ENCODE measurements around the gene SIX2.

SIX2 gene

DNA sequence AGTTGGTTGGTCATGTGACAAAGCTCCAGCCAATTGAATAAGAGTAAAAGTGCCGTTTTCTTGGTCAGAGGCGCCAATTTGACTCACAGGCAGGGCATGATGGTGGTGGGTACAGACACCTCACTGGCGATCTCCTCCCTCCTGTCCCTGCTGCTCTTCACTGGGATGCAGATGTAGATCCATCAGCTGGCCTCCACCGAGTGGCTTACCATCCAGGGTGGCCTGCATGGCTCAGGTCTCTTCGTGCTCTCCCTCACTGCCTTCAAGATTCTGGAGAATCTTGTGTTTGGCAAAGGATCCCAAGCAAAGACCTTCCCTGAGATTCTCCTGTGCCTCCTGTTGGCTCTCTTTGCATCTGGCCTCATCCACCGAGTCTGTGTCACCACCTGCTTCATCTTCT lies 12.9 kb downstream of the SIX2 start:
- peaks cover 9% of the 10 kb centered on the region for H3K4me1 ChIP-seq (ENCODE audit: control insufficient read depth, insufficient read depth, low read length)

DNA sequence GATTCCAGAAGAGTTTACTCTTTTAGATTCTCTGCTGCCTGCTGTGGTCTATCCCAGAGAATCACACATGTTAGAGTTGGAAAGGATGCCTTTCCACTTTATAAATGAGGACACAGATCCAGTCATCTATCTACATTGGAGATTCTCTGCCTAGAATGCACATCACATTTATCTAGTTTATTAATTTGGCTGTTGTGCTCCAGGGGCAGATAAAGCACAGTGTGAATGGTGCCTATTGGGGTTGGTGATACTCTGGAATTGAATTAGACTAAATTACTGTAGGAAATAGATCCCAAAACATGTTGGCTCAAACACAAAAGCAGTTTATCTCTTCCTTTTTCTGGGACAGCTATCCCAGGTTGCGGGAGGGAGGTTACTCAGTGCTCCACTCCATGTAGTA lies 14.9 kb downstream of the SIX2 start:
- Histone ChIP-seq H3K9me3 (ENCODE audit: control insufficient read depth, low read length) (no peaks in the 10 kb centered on the region), H3K4me1 (ENCODE audit: control insufficient read depth, insufficient read depth, low read length) (no peaks in the 10 kb centered on the region), H3K9ac (ENCODE audit: low read length) (no peak overlapping the region), H3K27me3 (ENCODE audit: control insufficient read depth, insufficient read depth, low read length) (peaks cover 58% of the 10 kb centered on the region), H3K4me3 (ENCODE audit: low read length) (no peak overlapping the region), H3K36me3 (ENCODE audit: control insufficient read depth, insufficient read depth, low read length) (no peaks in the 10 kb centered on the region)

More for the DNA sequence above, 12.9 kb downstream of the SIX2 start:
- H3K9ac ChIP-seq (ENCODE audit: low read length) = no peak overlapping the region
- H3K4me3 ChIP-seq (ENCODE audit: low read length) = no peak overlapping the region
- no peaks in the 10 kb centered on the region for H3K9me3 ChIP-seq (ENCODE audit: control insufficient read depth, low read length)
- peaks cover 78% of the 10 kb centered on the region for H3K27me3 ChIP-seq (ENCODE audit: control insufficient read depth, insufficient read depth, low read length)
- H3K36me3 ChIP-seq (ENCODE audit: control insufficient read depth, insufficient read depth, low read length) = no peaks in the 10 kb centered on the region

DNA sequence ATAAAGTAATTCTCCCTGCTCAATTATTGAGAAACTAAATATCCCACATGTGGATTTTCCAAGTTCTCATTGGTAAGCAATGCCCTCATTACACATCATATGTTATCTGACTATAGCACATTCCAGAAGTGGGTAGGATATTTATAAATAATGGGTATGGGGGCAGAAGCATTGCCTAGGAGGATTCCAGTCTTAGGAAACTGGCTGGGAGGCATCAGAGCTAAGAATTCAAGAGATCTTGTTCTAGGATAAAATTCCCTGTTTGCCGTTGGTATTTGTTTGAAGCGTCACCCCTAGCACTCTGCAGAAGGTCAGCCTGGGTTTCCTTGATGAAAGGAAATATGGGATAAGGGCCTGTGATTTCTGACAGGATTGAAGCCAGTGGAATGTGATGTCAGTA lies 20.1 kb downstream of the SIX2 start:
- Histone ChIP-seq H3K36me3 (ENCODE audit: control insufficient read depth, insufficient read depth, low read length) (no peaks in the 10 kb centered on the region), H3K9ac (ENCODE audit: low read length) (no peak overlapping the region), H3K27me3 (ENCODE audit: control insufficient read depth, insufficient read depth, low read length) (peaks cover 13% of the 10 kb centered on the region), H3K4me1 (ENCODE audit: control insufficient read depth, insufficient read depth, low read length) (no peaks in the 10 kb centered on the region), H3K9me3 (ENCODE audit: control insufficient read depth, low read length) (no peaks in the 10 kb centered on the region), H3K4me3 (ENCODE audit: low read length) (no peak overlapping the region)

DNA sequence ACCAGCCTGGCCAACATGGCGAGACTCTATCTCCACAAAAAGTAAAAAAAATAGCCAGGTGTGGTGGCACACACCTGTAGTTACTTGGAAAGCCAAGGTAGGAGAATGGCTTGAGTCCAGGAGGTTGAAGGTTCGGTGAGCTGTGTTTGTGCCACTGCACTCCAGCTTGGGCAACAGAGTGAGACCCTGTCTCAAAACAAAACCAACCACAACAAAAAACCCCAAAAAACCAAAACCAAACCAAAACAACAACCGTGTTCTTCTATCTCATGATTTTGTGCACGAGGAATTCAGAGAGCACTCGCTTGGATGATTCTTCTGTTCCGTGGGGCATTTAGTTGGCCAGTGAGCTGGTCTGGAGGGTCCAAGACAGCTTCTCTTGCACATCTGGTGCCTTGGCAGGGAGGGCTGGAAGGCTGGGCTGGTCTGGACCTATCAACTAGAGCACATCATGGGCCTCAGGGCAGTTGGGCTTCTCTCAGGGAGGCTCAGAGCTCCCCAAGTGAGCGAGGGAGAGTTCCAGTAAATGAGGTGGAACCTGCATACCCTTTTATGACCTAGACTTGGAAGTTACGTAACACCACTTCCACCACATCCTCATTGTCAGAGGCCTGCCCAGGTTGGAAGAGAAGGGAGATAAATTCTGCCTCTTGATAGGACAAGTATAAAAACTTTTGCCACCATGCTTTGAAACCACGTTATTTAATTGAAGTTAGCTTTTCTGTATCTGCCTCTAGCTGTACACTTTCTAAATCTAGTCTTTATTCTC lies 25.2 kb downstream of the SIX2 start:
- Histone ChIP-seq H3K4me3 (ENCODE audit: low read length) (no peak overlapping the region), H3K9ac (ENCODE audit: low read length) (no peak overlapping the region), H3K36me3 (ENCODE audit: control insufficient read depth, insufficient read depth, low read length) (no peaks in the 10 kb centered on the region), H3K4me1 (ENCODE audit: control insufficient read depth, insufficient read depth, low read length) (no peaks in the 10 kb centered on the region), H3K27me3 (ENCODE audit: control insufficient read depth, insufficient read depth, low read length) (peaks cover 4% of the 10 kb centered on the region), H3K9me3 (ENCODE audit: control insufficient read depth, low read length) (no peaks in the 10 kb centered on the region)

DNA sequence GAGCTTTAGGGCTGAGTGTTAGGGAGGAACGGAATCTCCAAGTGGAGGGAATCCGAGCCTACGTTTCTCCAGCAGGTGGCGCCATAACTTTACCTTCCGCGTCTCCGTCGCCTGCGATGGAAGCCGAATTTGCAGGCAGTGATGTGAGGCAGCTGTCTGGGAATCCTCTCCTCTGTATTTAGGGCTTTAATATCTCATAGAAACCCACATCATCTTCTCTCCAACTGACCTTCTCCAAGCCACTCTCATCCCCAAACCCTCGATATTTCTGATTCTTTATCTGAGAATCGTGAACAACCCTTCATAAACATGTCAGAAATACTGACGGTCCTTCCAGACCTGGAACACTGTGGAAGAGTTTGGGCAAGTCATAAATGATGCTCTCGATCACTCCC lies 27.5 kb downstream of the SIX2 start:
- Histone ChIP-seq H3K9ac (ENCODE audit: low read length) (no peak overlapping the region), H3K36me3 (ENCODE audit: control insufficient read depth, insufficient read depth, low read length) (no peaks in the 10 kb centered on the region), H3K27me3 (ENCODE audit: control insufficient read depth, insufficient read depth, low read length) (peaks cover 4% of the 10 kb centered on the region)

DNA sequence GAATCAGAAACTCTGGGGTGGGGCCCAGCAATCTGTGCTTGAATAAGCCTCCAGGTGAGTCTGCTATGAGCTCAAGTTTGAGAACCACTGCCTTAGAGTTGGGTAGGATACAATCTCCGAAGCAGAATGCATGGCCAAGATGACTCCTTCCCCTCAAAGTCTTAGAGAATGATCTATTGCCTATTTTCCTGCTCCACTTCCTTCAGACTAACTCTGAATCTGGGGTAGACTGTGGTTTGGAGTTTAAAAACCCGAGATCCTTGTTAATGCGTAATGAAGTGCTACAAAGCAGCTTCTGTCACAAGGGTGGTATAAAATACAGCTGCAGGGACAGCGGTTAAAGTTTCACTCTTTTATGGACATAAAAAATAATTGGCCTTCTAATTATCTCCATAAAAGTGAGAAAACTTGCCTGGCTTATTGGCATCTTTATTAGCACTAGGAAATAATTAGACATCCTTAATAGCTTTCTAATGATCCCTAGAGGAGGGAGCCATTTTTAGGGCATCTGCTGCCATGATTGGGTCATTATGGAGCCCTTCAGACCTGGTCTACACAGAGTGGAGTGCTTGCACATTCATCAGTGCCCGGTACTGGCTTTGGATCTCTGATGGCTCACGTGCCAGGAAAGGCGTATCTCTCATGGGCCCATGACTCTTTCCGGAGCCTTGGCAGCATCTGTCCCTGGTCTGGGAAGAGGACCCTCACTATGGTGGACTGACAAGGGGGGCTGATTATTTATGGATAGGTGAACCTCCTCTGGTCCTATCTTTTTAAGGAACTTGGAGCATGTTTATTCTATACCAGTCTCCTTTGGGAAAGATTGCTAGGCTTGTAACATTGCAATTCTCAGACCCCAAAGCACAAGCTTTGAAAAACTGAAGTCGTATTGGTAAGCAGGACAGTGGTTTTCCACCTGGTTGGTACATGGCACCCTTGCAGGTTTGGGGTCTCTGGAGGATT lies 28.2 kb downstream of the SIX2 start:
- Histone ChIP-seq H3K27me3 (ENCODE audit: control insufficient read depth, insufficient read depth, low read length) (peaks cover 4% of the 10 kb centered on the region), H3K4me1 (ENCODE audit: control insufficient read depth, insufficient read depth, low read length) (no peaks in the 10 kb centered on the region)

More for the DNA sequence above, 27.5 kb downstream of the SIX2 start:
- no peaks in the 10 kb centered on the region for H3K4me1 ChIP-seq (ENCODE audit: control insufficient read depth, insufficient read depth, low read length)
- H3K4me3 ChIP-seq (ENCODE audit: low read length) = no peak overlapping the region
- no peaks in the 10 kb centered on the region for H3K9me3 ChIP-seq (ENCODE audit: control insufficient read depth, low read length)

DNA sequence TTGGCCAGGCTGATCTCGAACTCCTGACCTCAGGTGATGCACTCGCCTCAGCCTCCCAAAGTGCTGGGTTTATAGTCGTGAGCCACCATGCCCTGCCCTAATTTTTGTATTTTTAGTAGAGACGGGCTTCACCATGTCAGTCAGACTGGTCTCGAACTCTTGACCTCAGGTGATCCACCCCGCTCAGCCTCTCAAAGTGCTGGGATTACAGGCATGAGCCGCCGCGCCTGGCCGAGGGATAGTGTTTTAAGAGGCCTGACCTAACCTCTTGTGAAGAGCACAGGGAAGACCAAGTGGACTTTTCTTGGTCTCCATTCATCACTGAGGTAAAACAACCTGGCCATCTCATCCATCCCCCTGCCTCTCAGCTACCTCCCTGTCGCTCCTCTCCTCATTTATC lies 29.7 kb downstream of the SIX2 start:
- Histone ChIP-seq H3K36me3 (ENCODE audit: control insufficient read depth, insufficient read depth, low read length) (no peaks in the 10 kb centered on the region), H3K9me3 (ENCODE audit: control insufficient read depth, low read length) (no peaks in the 10 kb centered on the region), H3K4me1 (ENCODE audit: control insufficient read depth, insufficient read depth, low read length) (no peaks in the 10 kb centered on the region), H3K4me3 (ENCODE audit: low read length) (no peak overlapping the region), H3K9ac (ENCODE audit: low read length) (no peak overlapping the region), H3K27me3 (ENCODE audit: control insufficient read depth, insufficient read depth, low read length) (peaks cover 4% of the 10 kb centered on the region)

More for the DNA sequence above, 28.2 kb downstream of the SIX2 start:
- Histone ChIP-seq H3K9ac (ENCODE audit: low read length) (no peak overlapping the region), H3K9me3 (ENCODE audit: control insufficient read depth, low read length) (no peaks in the 10 kb centered on the region), H3K36me3 (ENCODE audit: control insufficient read depth, insufficient read depth, low read length) (no peaks in the 10 kb centered on the region), H3K4me3 (ENCODE audit: low read length) (no peak overlapping the region)

GRCh38 chr2:44975571-44976450 lies 33.4 kb downstream of the SIX2 start:
- Histone ChIP-seq H3K9me3 (ENCODE audit: control insufficient read depth, low read length) (no peaks in the 10 kb centered on the region), H3K4me1 (ENCODE audit: control insufficient read depth, insufficient read depth, low read length) (no peaks in the 10 kb centered on the region), H3K27me3 (ENCODE audit: control insufficient read depth, insufficient read depth, low read length) (peaks cover 10% of the 10 kb centered on the region), H3K9ac (ENCODE audit: low read length) (no peak overlapping the region), H3K4me3 (ENCODE audit: low read length) (no peak overlapping the region), H3K36me3 (ENCODE audit: control insufficient read depth, insufficient read depth, low read length) (no peaks in the 10 kb centered on the region)

DNA sequence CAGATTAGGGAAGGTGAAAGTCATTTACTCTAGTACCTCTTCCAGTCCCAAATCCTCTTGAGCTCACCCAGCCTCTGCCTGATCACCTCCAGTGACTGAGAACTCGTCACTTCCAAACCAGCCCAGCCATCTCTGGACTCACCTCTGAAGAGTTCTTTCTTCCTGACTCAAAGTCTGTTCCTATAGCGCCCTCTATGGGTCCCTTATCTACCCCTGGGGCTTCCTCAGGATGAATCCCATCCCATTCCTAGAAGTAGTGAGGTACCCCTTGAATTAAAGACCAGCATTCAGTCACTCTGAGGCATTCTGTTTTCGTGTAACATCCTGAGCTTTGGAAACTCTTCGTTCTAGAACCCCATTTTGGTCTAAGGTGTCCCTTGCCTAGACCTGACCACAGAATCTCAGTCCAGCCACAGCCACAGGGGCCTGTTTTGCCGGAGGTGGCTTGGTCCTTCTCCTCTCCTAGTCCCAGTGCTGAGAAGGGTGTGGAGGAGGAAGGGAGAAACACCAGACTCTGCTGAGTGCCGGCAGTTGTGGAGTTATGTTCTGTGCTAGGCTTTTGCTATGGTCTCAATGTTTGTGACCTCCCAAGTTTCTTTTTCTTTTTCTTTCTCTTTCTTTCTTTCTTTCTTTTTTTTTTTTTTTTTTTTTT lies 35.1 kb downstream of the SIX2 start:
- Histone ChIP-seq H3K9ac (ENCODE audit: low read length) (no peak overlapping the region), H3K4me3 (ENCODE audit: low read length) (no peak overlapping the region), H3K9me3 (ENCODE audit: control insufficient read depth, low read length) (no peaks in the 10 kb centered on the region), H3K27me3 (ENCODE audit: control insufficient read depth, insufficient read depth, low read length) (peaks cover 10% of the 10 kb centered on the region), H3K4me1 (ENCODE audit: control insufficient read depth, insufficient read depth, low read length) (no peaks in the 10 kb centered on the region), H3K36me3 (ENCODE audit: control insufficient read depth, insufficient read depth, low read length) (no peaks in the 10 kb centered on the region)

GRCh38 chr2:44972771-44973535 lies 36.3 kb downstream of the SIX2 start:
- no peak overlapping the region for H3K4me3 ChIP-seq (ENCODE audit: low read length)
- H3K36me3 ChIP-seq (ENCODE audit: control insufficient read depth, insufficient read depth, low read length) = no peaks in the 10 kb centered on the region
- H3K4me1 ChIP-seq (ENCODE audit: control insufficient read depth, insufficient read depth, low read length) = no peaks in the 10 kb centered on the region
- peaks cover 10% of the 10 kb centered on the region for H3K27me3 ChIP-seq (ENCODE audit: control insufficient read depth, insufficient read depth, low read length)
- H3K9me3 ChIP-seq (ENCODE audit: control insufficient read depth, low read length) = no peaks in the 10 kb centered on the region
- no peak overlapping the region for H3K9ac ChIP-seq (ENCODE audit: low read length)

Data from mucosa of stomach (tissue), 1 donor.